ENCODE results near the gene BOLA3.
"Not testable (repeated sequence)": the region's sequence is repeated elsewhere in the genome, so short reads cannot be mapped to it uniquely, and the experiment has no call there.

Gene BOLA3

DNA sequence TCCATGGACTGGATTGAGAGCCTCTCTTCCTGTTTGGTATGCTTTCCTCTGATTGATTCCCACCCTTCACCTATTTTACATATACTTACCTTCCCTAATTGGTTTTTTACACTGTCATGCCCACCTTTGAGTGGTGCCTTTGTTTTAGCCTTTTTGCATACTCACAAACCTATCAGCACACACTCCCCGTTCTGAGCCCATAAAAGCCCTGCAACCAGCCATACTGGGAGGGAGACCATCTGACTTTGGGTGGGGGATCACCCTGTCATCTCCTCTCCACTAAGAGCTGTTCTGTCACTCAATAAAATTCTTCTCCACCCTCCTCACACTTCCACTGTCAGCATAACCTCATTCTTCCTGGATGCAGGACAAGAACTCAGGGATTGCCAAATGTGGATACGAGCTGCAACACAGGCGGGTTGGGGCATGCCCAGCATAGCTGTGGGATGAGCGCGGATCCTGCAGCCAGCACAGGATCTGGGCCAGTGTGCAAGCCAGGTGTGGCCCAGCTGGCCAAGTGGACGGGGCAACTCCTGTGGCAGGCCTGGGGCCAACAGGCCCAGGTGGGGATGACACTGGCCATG lies 40.4 kb upstream of the BOLA3 start:
- no CpG with 5 or more reads among the region's 6 CpGs for WGBS (ENCODE audit: extremely low coverage, insufficient coverage, low lambda C conversion rate)
- peak overlapping the region; percentile 54 for H3K56ac ChIP-seq (ENCODE audit: low read length)
- H3K9ac ChIP-seq (ENCODE audit: low read length): no peak overlapping the region
- no peak overlapping the region for H2BK120ac ChIP-seq (ENCODE audit: low read depth, low read length)
- DNase-seq: peak; percentile 79
- H3K23ac ChIP-seq (ENCODE audit: low read length): no peak overlapping the region
- no peaks in the 10 kb centered on the region for H3K36me3 ChIP-seq (ENCODE audit: control insufficient read depth, insufficient read depth, low read length)
- H2BK5ac ChIP-seq (ENCODE audit: low read length): no peak overlapping the region
- H4K5ac ChIP-seq (ENCODE audit: low read length): no peak overlapping the region
- no peaks in the 10 kb centered on the region for H3K79me2 ChIP-seq (ENCODE audit: control insufficient read depth, insufficient read depth, low read length)
- H3K18ac ChIP-seq (ENCODE audit: low read length): no peak overlapping the region
- H3K4me2 ChIP-seq (ENCODE audit: low read length): no peak overlapping the region
- H2BK15ac ChIP-seq (replicated peaks; ENCODE audit: low read depth): no peak overlapping the region
- no peaks in the 10 kb centered on the region for H3K79me1 ChIP-seq (ENCODE audit: low read length)
- peaks cover 2% of the 10 kb centered on the region for H3K4me1 ChIP-seq (ENCODE audit: control insufficient read depth, low read depth, low read length)
- no peak overlapping the region for H4K8ac ChIP-seq (ENCODE audit: low read depth, low read length)
- no peaks in the 10 kb centered on the region for H3K27me3 ChIP-seq (ENCODE audit: insufficient read depth, low read length, poor library complexity)
- no peak overlapping the region for H3K4me3 ChIP-seq (ENCODE audit: low read length)
- no peak overlapping the region for H3K27ac ChIP-seq (ENCODE audit: low read depth, low read length)
- H3K4ac ChIP-seq (ENCODE audit: low read depth, low read length): no peak overlapping the region
- no peak overlapping the region for H2AK5ac ChIP-seq (ENCODE audit: low read length)

DNA sequence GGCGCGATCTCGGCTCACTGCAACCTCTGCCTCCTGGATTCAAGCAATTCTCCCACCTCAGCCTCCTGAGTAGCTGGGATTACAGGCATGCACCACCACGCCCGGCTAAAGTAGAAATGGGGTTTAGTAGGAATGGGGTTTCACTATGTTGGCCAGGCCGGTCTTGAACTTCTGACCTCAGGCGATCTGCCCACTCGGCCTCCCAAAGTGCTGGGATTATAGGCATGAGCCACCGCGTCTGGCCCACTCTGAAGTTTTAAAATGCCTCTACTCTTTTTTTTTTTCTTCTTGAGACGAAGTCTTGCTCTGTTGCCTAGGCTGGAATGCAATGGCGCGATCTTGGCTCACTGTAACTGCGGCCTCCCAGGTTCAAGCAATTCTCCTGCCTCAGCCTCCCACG lies 39.0 kb upstream of the BOLA3 start:
- not testable (repeated sequence) for H3K9ac ChIP-seq (ENCODE audit: low read length); H2AK5ac ChIP-seq (ENCODE audit: low read length); DNase-seq; H3K18ac ChIP-seq (ENCODE audit: low read length); H2BK5ac ChIP-seq (ENCODE audit: low read length); H3K36me3 ChIP-seq (ENCODE audit: control insufficient read depth, insufficient read depth, low read length); H4K8ac ChIP-seq (ENCODE audit: low read depth, low read length); H2BK120ac ChIP-seq (ENCODE audit: low read depth, low read length); H3K4ac ChIP-seq (ENCODE audit: low read depth, low read length); H3K27ac ChIP-seq (ENCODE audit: low read depth, low read length); H3K27me3 ChIP-seq (ENCODE audit: insufficient read depth, low read length, poor library complexity); H3K23ac ChIP-seq (ENCODE audit: low read length); H3K79me1 ChIP-seq (ENCODE audit: low read length); H2BK15ac ChIP-seq (replicated peaks; ENCODE audit: low read depth); H3K56ac ChIP-seq (ENCODE audit: low read length); H3K4me2 ChIP-seq (ENCODE audit: low read length); H3K79me2 ChIP-seq (ENCODE audit: control insufficient read depth, insufficient read depth, low read length); H3K4me1 ChIP-seq (ENCODE audit: control insufficient read depth, low read depth, low read length); H3K4me3 ChIP-seq (ENCODE audit: low read length); H4K5ac ChIP-seq (ENCODE audit: low read length)
- WGBS (ENCODE audit: extremely low coverage, insufficient coverage, low lambda C conversion rate): no CpG with 5 or more reads among the region's 15 CpGs

DNA sequence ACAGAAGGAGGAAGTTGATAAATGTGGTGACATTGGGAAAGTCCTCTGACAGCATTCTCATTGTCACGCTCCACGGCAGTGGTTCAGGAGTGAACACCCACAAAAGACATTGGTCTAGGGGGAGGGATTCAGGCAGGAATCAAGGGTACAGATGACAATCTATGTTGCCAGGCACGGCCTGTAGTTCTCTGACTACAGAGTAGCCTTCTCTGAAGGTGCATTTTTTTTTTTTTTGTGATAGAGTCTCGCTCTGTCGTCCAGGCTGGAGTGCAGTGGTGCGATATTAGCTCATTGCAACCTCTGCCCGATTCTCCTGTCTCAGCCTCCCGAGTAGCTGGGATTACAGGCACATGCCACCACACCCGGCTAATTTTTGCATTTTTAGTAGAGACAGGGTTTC lies 38.3 kb upstream of the BOLA3 start:
- Histone ChIP-seq H3K4me2 (ENCODE audit: low read length) (no peak overlapping the region), H3K4me3 (ENCODE audit: low read length) (no peak overlapping the region), H4K8ac (ENCODE audit: low read depth, low read length) (no peak overlapping the region), H3K4ac (ENCODE audit: low read depth, low read length) (no peak overlapping the region), H3K56ac (ENCODE audit: low read length) (no peak overlapping the region), H2BK120ac (ENCODE audit: low read depth, low read length) (no peak overlapping the region), H4K5ac (ENCODE audit: low read length) (no peak overlapping the region), H3K23ac (ENCODE audit: low read length) (no peak overlapping the region), H3K27ac (ENCODE audit: low read depth, low read length) (no peak overlapping the region), H3K4me1 (ENCODE audit: control insufficient read depth, low read depth, low read length) (peaks cover 2% of the 10 kb centered on the region), H3K18ac (ENCODE audit: low read length) (no peak overlapping the region), H3K36me3 (ENCODE audit: control insufficient read depth, insufficient read depth, low read length) (no peaks in the 10 kb centered on the region), H2AK5ac (ENCODE audit: low read length) (no peak overlapping the region), H3K79me1 (ENCODE audit: low read length) (no peaks in the 10 kb centered on the region), H3K9ac (ENCODE audit: low read length) (no peak overlapping the region), H3K79me2 (ENCODE audit: control insufficient read depth, insufficient read depth, low read length) (no peaks in the 10 kb centered on the region), H2BK5ac (ENCODE audit: low read length) (no peak overlapping the region), H2BK15ac (replicated peaks; ENCODE audit: low read depth) (no peak overlapping the region), H3K27me3 (ENCODE audit: insufficient read depth, low read length, poor library complexity) (no peaks in the 10 kb centered on the region)
- no CpG with 5 or more reads among the region's 9 CpGs for WGBS (ENCODE audit: extremely low coverage, insufficient coverage, low lambda C conversion rate)
- no peak for DNase-seq

DNA sequence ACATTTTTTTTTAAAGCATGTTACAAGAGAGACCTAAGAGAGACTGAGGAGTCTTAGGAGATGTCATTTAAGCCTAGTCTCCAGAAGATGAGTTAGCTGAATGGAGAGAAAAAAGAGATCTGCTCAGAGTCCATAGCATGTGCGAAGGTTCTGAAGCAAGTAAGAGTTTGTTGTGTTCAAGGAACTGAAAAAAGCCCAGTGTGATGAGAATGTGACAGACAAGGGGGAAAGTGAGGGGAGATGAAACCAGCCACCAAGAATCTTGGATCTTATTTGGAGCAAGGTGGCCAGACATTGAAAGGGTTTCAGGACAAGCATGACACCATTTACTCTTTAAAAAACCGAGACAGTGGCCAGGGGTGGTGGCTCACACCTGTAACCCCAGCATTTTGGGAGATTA lies 36.2 kb upstream of the BOLA3 start:
- no peak overlapping the region for H4K5ac ChIP-seq (ENCODE audit: low read length)
- H2BK120ac ChIP-seq (ENCODE audit: low read depth, low read length): no peak overlapping the region
- H3K4ac ChIP-seq (ENCODE audit: low read depth, low read length): no peak overlapping the region
- WGBS (ENCODE audit: extremely low coverage, insufficient coverage, low lambda C conversion rate): no CpG with 5 or more reads among the region's 2 CpGs
- H3K27ac ChIP-seq (ENCODE audit: low read depth, low read length): no peak overlapping the region
- H3K79me1 ChIP-seq (ENCODE audit: low read length): no peaks in the 10 kb centered on the region
- H3K9ac ChIP-seq (ENCODE audit: low read length): no peak overlapping the region
- H2BK5ac ChIP-seq (ENCODE audit: low read length): no peak overlapping the region
- H2BK15ac ChIP-seq (replicated peaks; ENCODE audit: low read depth): no peak overlapping the region
- no peaks in the 10 kb centered on the region for H3K79me2 ChIP-seq (ENCODE audit: control insufficient read depth, insufficient read depth, low read length)
- DNase-seq: no peak
- H3K4me1 ChIP-seq (ENCODE audit: control insufficient read depth, low read depth, low read length): peaks cover 2% of the 10 kb centered on the region
- H2AK5ac ChIP-seq (ENCODE audit: low read length): no peak overlapping the region
- no peaks in the 10 kb centered on the region for H3K36me3 ChIP-seq (ENCODE audit: control insufficient read depth, insufficient read depth, low read length)
- H3K18ac ChIP-seq (ENCODE audit: low read length): no peak overlapping the region
- H3K4me3 ChIP-seq (ENCODE audit: low read length): no peak overlapping the region
- no peak overlapping the region for H3K4me2 ChIP-seq (ENCODE audit: low read length)
- no peak overlapping the region for H4K8ac ChIP-seq (ENCODE audit: low read depth, low read length)
- peak overlapping the region; percentile 1 for H3K56ac ChIP-seq (ENCODE audit: low read length)
- no peaks in the 10 kb centered on the region for H3K27me3 ChIP-seq (ENCODE audit: insufficient read depth, low read length, poor library complexity)
- H3K23ac ChIP-seq (ENCODE audit: low read length): no peak overlapping the region

GRCh38 chr2:74181739-74182138 lies 34.0 kb upstream of the BOLA3 start:
- H3K23ac ChIP-seq (ENCODE audit: low read length): peak overlapping the region; percentile 9
- no peak for DNase-seq
- no peak overlapping the region for H3K4me3 ChIP-seq (ENCODE audit: low read length)
- no peak overlapping the region for H4K8ac ChIP-seq (ENCODE audit: low read depth, low read length)
- no peak overlapping the region for H4K5ac ChIP-seq (ENCODE audit: low read length)
- no peak overlapping the region for H3K18ac ChIP-seq (ENCODE audit: low read length)
- H2BK5ac ChIP-seq (ENCODE audit: low read length): no peak overlapping the region
- no peaks in the 10 kb centered on the region for H3K36me3 ChIP-seq (ENCODE audit: control insufficient read depth, insufficient read depth, low read length)
- no peak overlapping the region for H2BK15ac ChIP-seq (replicated peaks; ENCODE audit: low read depth)
- peak overlapping the region; percentile 60 for H3K56ac ChIP-seq (ENCODE audit: low read length)
- H3K79me2 ChIP-seq (ENCODE audit: control insufficient read depth, insufficient read depth, low read length): peaks cover 13% of the 10 kb centered on the region
- H3K27ac ChIP-seq (ENCODE audit: low read depth, low read length): no peak overlapping the region
- H2BK120ac ChIP-seq (ENCODE audit: low read depth, low read length): no peak overlapping the region
- no peaks in the 10 kb centered on the region for H3K27me3 ChIP-seq (ENCODE audit: insufficient read depth, low read length, poor library complexity)
- WGBS (ENCODE audit: extremely low coverage, insufficient coverage, low lambda C conversion rate): no CpG with 5 or more reads among the region's 7 CpGs
- no peak overlapping the region for H3K4me2 ChIP-seq (ENCODE audit: low read length)
- H3K79me1 ChIP-seq (ENCODE audit: low read length): peaks cover 1% of the 10 kb centered on the region
- no peaks in the 10 kb centered on the region for H3K4me1 ChIP-seq (ENCODE audit: control insufficient read depth, low read depth, low read length)
- no peak overlapping the region for H3K4ac ChIP-seq (ENCODE audit: low read depth, low read length)
- no peak overlapping the region for H2AK5ac ChIP-seq (ENCODE audit: low read length)
- H3K9ac ChIP-seq (ENCODE audit: low read length): peak overlapping the region; percentile 29
